NT2/D1 (cell line): ENCODE data around the gene CHPT1.

Source experiments
- DNase-seq: peaks from one replicate; pipeline ENCODE4 v3.0.0-alpha.2; 2011; ENCODE audit warnings: low read depth, low spot score
- H3K27me3 ChIP-seq: 2 replicates; pipeline ENCODE4 v1.6.0; 2011; ENCODE audit warnings: mild to moderate bottlenecking; ENCODE audit not compliant: insufficient read length, insufficient read depth
- H3K36me3 ChIP-seq: 2 replicates; pipeline ENCODE4 v1.6.1; 2011; ENCODE audit warnings: mild to moderate bottlenecking, low read length, mixed read lengths; ENCODE audit not compliant: insufficient read depth, insufficient read length
- H3K4me1 ChIP-seq: 2 replicates; pipeline ENCODE4 v1.5.1; 2011; ENCODE audit not compliant: insufficient read depth, insufficient read length
- H3K4me3 ChIP-seq: 2 replicates; pipeline ENCODE4 v1.5.1; 2011; ENCODE audit warnings: low read depth; ENCODE audit not compliant: insufficient read length
- H3K9ac ChIP-seq: 2 replicates; pipeline ENCODE4 v1.6.0; 2011; ENCODE audit warnings: low read depth; ENCODE audit not compliant: insufficient read length
- H3K9me3 ChIP-seq: 2 replicates; pipeline ENCODE4 v1.5.1; 2011; ENCODE audit warnings: mild to moderate bottlenecking, low read length; ENCODE audit not compliant: insufficient read depth
- SUZ12 ChIP-seq: IDR thresholded peaks from 2 replicates; pipeline ENCODE4 v1.6.1; 2011; ENCODE audit not compliant: insufficient read length, insufficient read depth; ENCODE audit errors: extremely low read depth
- YY1 ChIP-seq: IDR thresholded peaks from 2 replicates; pipeline ENCODE4 v1.6.1; 2011; ENCODE audit not compliant: insufficient read length, insufficient read depth
- ZNF274 ChIP-seq: IDR thresholded peaks from 2 replicates; pipeline ENCODE4 v1.6.1; 2011; ENCODE audit warnings: mild to moderate bottlenecking, low read depth, low read length

Gene CHPT1

DNA sequence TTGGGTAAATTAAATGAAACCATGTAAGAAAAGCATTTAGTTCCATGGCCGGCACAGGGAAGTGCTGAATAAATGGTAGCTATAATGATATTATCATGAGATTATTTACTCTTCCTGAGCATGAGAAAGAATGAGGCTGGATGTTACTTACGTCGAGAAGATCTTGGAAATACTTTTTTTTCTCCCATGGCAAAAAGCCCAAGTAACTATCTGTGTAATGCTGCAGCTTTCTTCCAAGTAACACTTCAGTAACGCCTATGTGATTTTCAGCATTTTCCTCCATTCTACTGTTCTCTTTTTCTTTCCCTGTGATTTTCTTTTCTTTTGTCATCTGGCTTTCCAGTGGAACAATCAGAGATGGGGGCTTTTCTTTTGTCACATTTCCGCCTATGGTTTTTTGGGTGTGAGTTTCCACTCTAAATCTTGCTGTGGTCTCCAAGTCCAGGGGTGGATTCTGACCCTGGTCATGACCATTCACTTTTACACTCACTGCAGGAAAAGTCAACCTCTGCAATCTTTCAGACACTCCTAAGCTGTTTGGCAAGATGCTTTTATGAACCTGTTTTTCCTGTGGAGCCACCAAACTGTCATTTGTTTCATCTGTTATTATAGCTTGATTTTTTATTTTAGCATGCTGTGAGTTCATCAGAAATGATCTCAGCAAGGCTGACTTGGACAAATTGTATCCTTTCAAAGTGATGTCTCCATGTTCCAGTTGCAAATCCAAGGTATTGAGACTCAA is 66.8 kb downstream of the CHPT1 start:
- Histone ChIP-seq H3K4me3 (no peak overlapping the region), H3K4me1 (no peaks in the 10 kb centered on the region), H3K9me3 (no peaks in the 10 kb centered on the region), H3K27me3 (no peaks in the 10 kb centered on the region), H3K36me3 (peaks cover 31% of the 10 kb centered on the region), H3K9ac (no peak overlapping the region)
- no peak for DNase-seq
- TF ChIP-seq ZNF274 (no peak), YY1 (no peak)

DNA sequence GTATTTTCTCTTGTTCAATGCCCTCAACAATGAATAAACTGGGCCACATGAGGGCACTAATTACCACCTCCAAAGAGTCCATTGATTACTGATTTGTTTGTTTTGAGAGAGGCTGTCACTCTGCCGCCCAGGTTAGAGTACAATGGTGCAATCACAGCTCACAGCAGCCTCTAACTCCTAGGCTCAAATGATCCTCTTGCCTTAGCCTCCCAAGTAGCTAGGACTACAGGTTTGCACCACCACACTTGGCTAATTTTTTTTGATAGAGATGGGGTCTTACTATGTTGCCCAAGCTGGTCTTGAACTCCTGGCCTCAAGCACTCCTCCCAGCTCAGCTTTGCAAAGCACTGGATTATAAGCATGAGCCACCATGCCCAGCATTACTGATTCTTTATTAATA is 70.1 kb downstream of the CHPT1 start:
- Histone ChIP-seq H3K4me3 (no peak overlapping the region), H3K4me1 (no peaks in the 10 kb centered on the region), H3K36me3 (peaks cover 27% of the 10 kb centered on the region), H3K27me3 (no peaks in the 10 kb centered on the region), H3K9me3 (no peaks in the 10 kb centered on the region), H3K9ac (no peak overlapping the region)
- DNase-seq: no peak
- TF ChIP-seq YY1: no peak
- TF ChIP-seq ZNF274: no peak
- TF ChIP-seq SUZ12: no peak

DNA sequence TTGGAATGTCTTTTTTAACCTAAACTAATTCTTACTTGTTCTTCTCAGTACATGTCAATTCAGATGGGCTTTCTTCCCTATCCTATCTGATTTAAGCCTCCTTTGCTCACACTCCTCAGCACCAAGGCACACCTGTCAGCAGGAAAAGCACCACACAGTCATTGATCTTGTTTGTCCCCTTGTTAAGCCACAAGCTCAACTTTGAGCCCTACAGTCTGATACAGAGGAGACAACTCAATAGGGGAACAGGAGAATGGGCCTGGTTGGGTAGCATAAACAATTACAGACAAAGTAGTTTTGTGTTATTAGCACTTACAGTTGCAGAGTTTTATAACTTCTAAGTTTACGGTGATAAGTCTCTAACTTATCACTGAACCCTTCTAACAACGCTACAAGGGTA is 71.3 kb downstream of the CHPT1 start:
- TF ChIP-seq YY1 (no peak), SUZ12 (no peak), ZNF274 (no peak)
- H3K36me3 ChIP-seq: peaks cover 22% of the 10 kb centered on the region
- no peaks in the 10 kb centered on the region for H3K9me3 ChIP-seq
- no peak overlapping the region for H3K9ac ChIP-seq
- no peak for DNase-seq
- H3K4me1 ChIP-seq: no peaks in the 10 kb centered on the region
- H3K4me3 ChIP-seq: no peak overlapping the region
- no peaks in the 10 kb centered on the region for H3K27me3 ChIP-seq

DNA sequence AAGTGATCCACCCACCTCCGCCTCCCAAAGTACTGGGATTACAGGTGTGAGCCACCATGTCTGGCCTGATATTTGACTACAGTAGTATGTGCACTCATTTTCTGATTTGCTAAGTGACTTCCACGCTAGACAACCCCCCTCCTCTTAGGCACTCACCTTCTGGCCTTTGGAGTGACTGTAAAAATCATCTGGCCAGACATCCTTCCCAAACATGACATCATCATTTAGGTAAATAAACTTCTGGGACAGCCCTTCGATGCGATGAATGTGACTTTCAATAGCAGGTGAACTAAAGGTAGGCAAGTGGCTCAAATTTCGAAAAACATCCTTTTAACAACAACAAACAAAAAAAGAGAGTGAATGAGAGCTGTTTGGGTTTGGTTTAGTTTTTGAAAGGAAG is 72.4 kb downstream of the CHPT1 start:
- peaks cover 22% of the 10 kb centered on the region for H3K36me3 ChIP-seq

DNA sequence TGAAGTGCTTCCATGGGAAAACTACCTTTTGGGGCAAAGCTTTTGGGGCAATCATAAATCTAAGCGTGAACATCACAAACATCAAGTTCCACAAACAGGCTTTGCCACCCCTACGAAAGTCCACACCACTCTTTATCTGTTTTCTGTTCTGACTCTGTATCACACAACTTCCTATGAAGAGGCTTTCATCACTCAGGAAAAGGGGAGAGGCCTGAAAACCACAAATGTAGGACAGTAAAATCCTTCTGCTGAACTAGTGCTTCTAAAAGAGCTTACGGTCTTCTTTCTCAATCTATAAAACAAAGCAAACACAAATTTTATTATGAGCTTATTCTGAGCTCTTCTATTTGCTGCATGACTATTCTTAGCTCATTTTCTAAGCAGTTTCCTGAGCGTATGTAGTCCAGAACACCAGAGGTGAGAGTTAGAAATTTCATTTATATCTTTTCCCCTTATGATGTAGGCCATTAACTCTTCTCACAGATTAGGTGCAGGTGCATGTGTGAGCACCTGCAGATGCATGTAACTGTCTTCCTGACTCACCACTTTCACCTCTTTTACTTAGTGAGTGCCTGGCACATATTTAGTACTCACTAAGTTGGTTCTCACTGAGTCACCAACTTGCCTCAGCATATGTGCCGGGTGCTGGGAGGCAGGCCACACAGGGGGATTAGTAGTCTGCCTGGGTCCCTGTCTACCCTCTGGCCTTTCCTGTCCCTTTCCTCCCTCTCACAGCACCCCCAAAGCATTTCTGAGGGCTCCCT is 74.8 kb downstream of the CHPT1 start:
- no peaks in the 10 kb centered on the region for H3K9me3 ChIP-seq
- H3K9ac ChIP-seq: no peak overlapping the region
- no peaks in the 10 kb centered on the region for H3K4me1 ChIP-seq
- H3K36me3 ChIP-seq: peaks cover 21% of the 10 kb centered on the region
- no peaks in the 10 kb centered on the region for H3K27me3 ChIP-seq
- H3K4me3 ChIP-seq: no peak overlapping the region
- DNase-seq: no peak
- no peak for TF ChIP-seq YY1
- TF ChIP-seq SUZ12: no peak
- TF ChIP-seq ZNF274: no peak

More for the DNA sequence above, 72.4 kb downstream of the CHPT1 start:
- no peaks in the 10 kb centered on the region for H3K4me1 ChIP-seq
- H3K4me3 ChIP-seq: no peak overlapping the region
- no peak overlapping the region for H3K9ac ChIP-seq
- TF ChIP-seq YY1 (no peak), ZNF274 (no peak), SUZ12 (no peak)
- DNase-seq: no peak
- no peaks in the 10 kb centered on the region for H3K27me3 ChIP-seq
- H3K9me3 ChIP-seq: no peaks in the 10 kb centered on the region

DNA sequence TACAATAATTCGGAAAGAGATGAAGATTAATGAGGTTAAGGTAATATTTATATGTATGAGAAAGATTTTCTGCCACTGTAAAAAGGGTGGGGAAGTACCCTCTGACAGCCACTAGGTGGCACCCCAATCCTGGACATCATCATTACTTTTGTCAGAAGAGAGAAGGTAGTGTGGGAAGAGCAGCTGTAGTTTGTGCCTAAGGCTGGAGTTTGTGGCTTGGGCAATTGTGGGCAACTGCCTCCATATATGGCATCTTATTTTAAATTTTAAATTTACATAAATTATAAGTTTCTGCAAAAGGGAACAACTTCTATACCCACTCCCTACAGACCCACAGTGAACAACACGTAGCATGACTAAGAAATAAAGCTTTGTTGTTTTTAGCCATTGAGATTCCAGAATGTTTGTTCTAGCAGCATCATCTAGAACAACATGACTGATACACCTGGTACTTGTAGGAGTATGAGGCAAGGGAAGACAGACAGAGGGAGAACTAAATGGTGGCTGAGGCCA is 76.3 kb downstream of the CHPT1 start:
- H3K9me3 ChIP-seq: no peaks in the 10 kb centered on the region
- H3K4me1 ChIP-seq: no peaks in the 10 kb centered on the region
- peak; percentile 49 for DNase-seq
- peaks cover 15% of the 10 kb centered on the region for H3K36me3 ChIP-seq
- H3K9ac ChIP-seq: no peak overlapping the region
- no peak for TF ChIP-seq ZNF274
- no peak for TF ChIP-seq YY1
- no peak for TF ChIP-seq SUZ12
- no peaks in the 10 kb centered on the region for H3K27me3 ChIP-seq
- H3K4me3 ChIP-seq: no peak overlapping the region

DNA sequence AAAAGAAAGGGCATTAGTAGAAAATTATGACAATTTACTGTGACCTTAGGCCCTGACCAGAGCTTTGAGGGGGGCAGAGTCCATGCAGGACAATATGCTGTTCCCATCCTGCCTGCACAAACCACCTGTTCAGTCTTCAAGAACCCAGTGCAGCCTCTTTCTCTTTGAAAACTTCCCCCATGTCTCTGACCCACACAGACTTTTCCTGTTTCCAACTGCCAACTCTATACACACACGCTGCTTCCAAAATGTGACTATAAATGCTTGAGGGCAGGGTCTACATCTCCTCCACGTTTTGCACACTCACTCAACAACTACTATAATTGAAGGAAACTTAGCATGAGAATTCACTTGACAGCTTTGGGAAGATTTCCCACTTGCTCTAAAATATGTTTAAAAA is 78.4 kb downstream of the CHPT1 start:
- H3K4me3 ChIP-seq: no peak overlapping the region
- H3K36me3 ChIP-seq: peaks cover 10% of the 10 kb centered on the region
- H3K9me3 ChIP-seq: no peaks in the 10 kb centered on the region
- no peak overlapping the region for H3K9ac ChIP-seq
- DNase-seq: no peak
- TF ChIP-seq SUZ12: no peak
- H3K27me3 ChIP-seq: no peaks in the 10 kb centered on the region
- no peaks in the 10 kb centered on the region for H3K4me1 ChIP-seq
